GM18511 (cell line): ENCODE measurements around the gene TBC1D10A.

Experiments used
- ATAC-seq: cut with Tn5 transposase; IDR thresholded peaks from one replicate; pipeline ENCODE4 v1.9.1; 2021; ENCODE audit warnings: mild to moderate bottlenecking, moderate library complexity; ENCODE audit not compliant: unreplicated experiment

TBC1D10A gene

GRCh38 chr22:30326706-30327362 lies at the start of gene TBC1D10A:
Gene TBC1D10A (minus strand): TSS chr22:30326941. CDS start chr22:30326881, 60 bp downstream.
- peak; percentile 92 for ATAC-seq

- ATAC-seq: no peak
Observed at GRCh38 chr22:30375312-30375849, 48.6 kb upstream of the TBC1D10A start.

GRCh38 chr22:30373331-30374325 lies 46.9 kb upstream of the TBC1D10A start:
- no peak for ATAC-seq

GRCh38 chr22:30372915-30373314 lies 46.2 kb upstream of the TBC1D10A start:
- ATAC-seq: no peak

- ATAC-seq: no peak
Observed at GRCh38 chr22:30371981-30372380, 45.2 kb upstream of the TBC1D10A start.

GRCh38 chr22:30371321-30371720 lies 44.6 kb upstream of the TBC1D10A start:
- no peak for ATAC-seq

GRCh38 chr22:30370641-30371230 lies 44.0 kb upstream of the TBC1D10A start:
- no peak for ATAC-seq

GRCh38 chr22:30368420-30368819 lies 41.7 kb upstream of the TBC1D10A start:
- no peak for ATAC-seq

- ATAC-seq: no peak
Observed at GRCh38 chr22:30365891-30366290, 39.1 kb upstream of the TBC1D10A start.

- no peak for ATAC-seq
Observed at GRCh38 chr22:30362651-30363281, 36.0 kb upstream of the TBC1D10A start.

- no peak for ATAC-seq
Observed at GRCh38 chr22:30361916-30362650, 35.3 kb upstream of the TBC1D10A start.

GRCh38 chr22:30358541-30358940 lies 31.8 kb upstream of the TBC1D10A start:
- ATAC-seq: no peak

GRCh38 chr22:30357650-30358215 lies 31.0 kb upstream of the TBC1D10A start:
- no peak for ATAC-seq

GRCh38 chr22:30357236-30357570 lies 30.5 kb upstream of the TBC1D10A start:
- ATAC-seq: no peak

GRCh38 chr22:30356449-30357235 lies 29.9 kb upstream of the TBC1D10A start, which contains the start of the genes CCDC157 and SF3A1:
Gene CCDC157 (plus strand): TSS chr22:30357007. CDS start chr22:30366001, 8,994 bp downstream.
Gene SF3A1 (minus strand): TSS chr22:30356894. CDS start chr22:30356792, 102 bp downstream.
- peak; percentile 94 for ATAC-seq

- ATAC-seq: no peak
Observed at GRCh38 chr22:30354644-30355043, 27.9 kb upstream of the TBC1D10A start.

- no peak for ATAC-seq
Observed at GRCh38 chr22:30351226-30351625, 24.5 kb upstream of the TBC1D10A start.

GRCh38 chr22:30348809-30349208 lies 22.1 kb upstream of the TBC1D10A start:
- no peak for ATAC-seq

- ATAC-seq: no peak
Observed at GRCh38 chr22:30348404-30348803, 21.7 kb upstream of the TBC1D10A start.
